Measurements from ENCODE around the gene SQSTM1.

SQSTM1 gene

GRCh38 chr5:179814090-179814489 lies 6.6 kb upstream of the SQSTM1 start:
- Histone ChIP-seq H3K9me3 (ENCODE audit: insufficient read depth, low read depth, low read length) (no peaks in the 10 kb centered on the region), H3K4me1 (ENCODE audit: insufficient read depth, low read length) (peaks cover 6% of the 10 kb centered on the region), H3K27ac (ENCODE audit: low read length) (no peak overlapping the region), H3K9ac (ENCODE audit: low read depth, low read length) (no peak overlapping the region), H3K4me3 (ENCODE audit: low read length) (no peak overlapping the region), H3K27me3 (ENCODE audit: insufficient read depth, low read length) (peaks cover 31% of the 10 kb centered on the region; the same call in 1 of the 2 replicates), H3K36me3 (ENCODE audit: insufficient read depth, low read depth, low read length) (peaks cover 14% of the 10 kb centered on the region; the same call in 1 of the 2 replicates)

DNA sequence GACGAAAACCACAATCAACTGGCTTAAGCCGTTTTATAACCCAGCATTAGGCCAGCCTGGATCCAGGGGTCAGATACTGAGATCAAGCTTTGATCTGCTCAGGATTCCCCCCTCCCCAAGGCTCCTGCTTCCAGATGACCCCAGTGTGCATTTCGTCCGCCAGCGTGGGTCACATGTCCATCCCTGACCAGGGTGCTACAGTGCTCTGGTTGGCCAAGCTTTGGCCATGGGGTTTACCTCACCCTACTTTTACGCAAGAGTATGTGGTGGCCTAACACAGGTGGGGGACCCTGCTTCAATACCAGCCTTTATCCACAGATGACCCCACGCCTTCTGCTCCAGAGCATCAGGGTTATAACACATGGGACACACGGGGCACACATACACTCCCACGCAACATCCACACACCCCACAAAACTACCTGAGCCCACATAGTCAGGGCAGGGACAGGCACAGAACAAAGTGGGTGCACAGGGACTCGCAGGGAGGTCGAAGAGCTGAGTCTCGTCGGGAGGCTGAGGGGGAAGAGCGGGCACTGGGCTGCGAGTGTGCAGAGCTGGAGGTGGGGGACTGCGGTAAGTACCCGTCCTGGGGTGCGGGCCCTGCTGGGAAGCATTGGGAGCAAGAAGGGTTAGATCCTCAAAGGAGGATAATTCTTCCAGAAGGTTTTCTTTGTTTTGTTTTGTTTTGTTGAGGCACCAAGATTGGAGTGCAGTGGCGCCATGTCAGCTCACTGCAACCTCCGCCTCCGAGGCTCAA lies 5.0 kb upstream of the SQSTM1 start:
- Histone ChIP-seq H3K36me3 (ENCODE audit: insufficient read depth, low read depth, low read length) (peaks cover 14% of the 10 kb centered on the region; the same call in 1 of the 2 replicates), H3K27ac (ENCODE audit: low read length) (no peak overlapping the region), H3K4me1 (ENCODE audit: insufficient read depth, low read length) (peaks cover 17% of the 10 kb centered on the region), H3K4me3 (ENCODE audit: low read length) (no peak overlapping the region), H3K9ac (ENCODE audit: low read depth, low read length) (no peak overlapping the region), H3K9me3 (ENCODE audit: insufficient read depth, low read depth, low read length) (no peaks in the 10 kb centered on the region), H3K27me3 (ENCODE audit: insufficient read depth, low read length) (peaks cover 37% of the 10 kb centered on the region; the same call in 1 of the 2 replicates)

DNA sequence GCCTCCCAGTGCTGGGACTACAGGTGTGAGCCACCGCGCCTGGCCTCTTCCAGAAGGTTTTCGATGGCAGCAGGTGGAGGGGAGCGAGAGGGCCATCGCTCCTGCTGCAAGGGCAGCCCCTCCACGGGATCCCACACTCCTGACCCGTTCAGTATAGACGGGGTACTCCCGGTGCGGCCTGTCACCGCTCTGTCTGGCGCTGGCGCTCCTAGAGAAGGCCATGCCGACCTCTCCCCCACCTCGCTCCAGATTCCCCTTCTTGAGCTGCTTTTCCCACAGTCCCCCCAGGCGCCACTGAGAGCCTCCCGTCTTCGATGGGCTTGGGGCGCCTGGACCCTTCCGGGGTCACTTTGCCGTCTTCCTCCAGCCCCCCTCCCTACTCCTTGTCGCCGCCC lies 4.3 kb upstream of the SQSTM1 start:
- Histone ChIP-seq H3K9ac (ENCODE audit: low read depth, low read length) (no peak overlapping the region; the same call in 1 of the 2 replicates), H3K4me3 (ENCODE audit: low read length) (peak overlapping the region; percentile 56), H3K27me3 (ENCODE audit: insufficient read depth, low read length) (peaks cover 37% of the 10 kb centered on the region; the same call in 1 of the 2 replicates), H3K36me3 (ENCODE audit: insufficient read depth, low read depth, low read length) (peaks cover 14% of the 10 kb centered on the region; the same call in 1 of the 2 replicates), H3K27ac (ENCODE audit: low read length) (no peak overlapping the region), H3K9me3 (ENCODE audit: insufficient read depth, low read depth, low read length) (no peaks in the 10 kb centered on the region), H3K4me1 (ENCODE audit: insufficient read depth, low read length) (peaks cover 17% of the 10 kb centered on the region)

DNA sequence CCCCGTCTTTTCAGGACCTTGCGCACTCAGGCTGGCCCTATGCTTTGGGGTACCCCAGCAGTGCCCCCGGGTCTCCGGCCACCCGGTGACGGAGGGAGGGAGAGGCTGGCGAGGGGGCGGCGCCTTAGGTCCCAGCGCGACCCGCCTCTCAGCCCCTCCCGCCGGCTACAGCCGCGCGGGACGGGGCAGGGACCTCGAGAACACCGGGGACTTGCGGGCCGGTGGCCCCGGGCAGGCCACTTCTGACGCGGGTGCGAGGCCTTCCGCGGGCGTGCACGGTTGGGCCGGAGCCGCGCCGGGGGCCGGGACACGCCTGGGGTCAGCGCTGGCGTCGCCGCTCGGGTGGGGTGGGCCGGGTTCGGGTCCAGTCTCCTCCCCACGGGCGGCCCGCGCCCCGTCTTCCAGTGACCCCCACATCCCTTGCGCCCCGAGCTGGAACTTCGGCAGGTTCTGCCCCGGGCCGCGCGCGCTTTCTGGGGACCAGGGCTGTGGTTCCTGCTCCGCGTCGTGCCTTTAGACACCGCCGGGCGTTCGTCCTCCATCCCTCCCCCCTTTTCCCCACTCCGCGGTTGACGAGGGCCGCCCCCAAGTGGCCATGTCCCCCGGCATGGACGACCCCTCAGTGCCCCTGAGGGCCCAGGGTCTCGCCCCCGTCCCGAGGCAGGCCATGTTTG lies 3.8 kb upstream of the SQSTM1 start:
- Histone ChIP-seq H3K36me3 (ENCODE audit: insufficient read depth, low read depth, low read length) (peaks cover 13% of the 10 kb centered on the region; the same call in 1 of the 2 replicates), H3K4me3 (ENCODE audit: low read length) (peak overlapping the region; percentile 56), H3K9me3 (ENCODE audit: insufficient read depth, low read depth, low read length) (no peaks in the 10 kb centered on the region), H3K27me3 (ENCODE audit: insufficient read depth, low read length) (peaks cover 37% of the 10 kb centered on the region; the same call in 1 of the 2 replicates), H3K27ac (ENCODE audit: low read length) (no peak overlapping the region), H3K9ac (ENCODE audit: low read depth, low read length) (no peak overlapping the region; the same call in 1 of the 2 replicates), H3K4me1 (ENCODE audit: insufficient read depth, low read length) (peaks cover 18% of the 10 kb centered on the region)

DNA sequence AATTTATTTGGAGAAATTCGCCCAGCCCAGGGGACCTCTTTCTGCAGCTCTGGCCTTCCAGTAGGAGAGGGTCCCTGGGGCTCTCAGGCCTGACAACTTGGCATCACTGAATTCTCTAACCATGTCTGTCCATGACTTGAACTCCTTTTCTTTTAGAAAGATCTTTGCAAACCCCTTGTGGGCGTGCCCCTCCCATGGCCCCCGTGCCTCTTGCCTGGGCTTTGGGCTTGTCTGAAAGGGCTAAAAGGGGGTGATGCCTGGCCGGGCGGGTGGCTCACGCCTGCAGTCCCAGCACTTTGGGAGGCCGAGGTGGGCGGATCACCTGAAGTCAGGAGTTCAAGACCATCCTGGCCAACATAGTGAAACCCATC lies 3.2 kb upstream of the SQSTM1 start:
- H3K4me1 ChIP-seq (ENCODE audit: insufficient read depth, low read length) = peaks cover 23% of the 10 kb centered on the region
- H3K9ac ChIP-seq (ENCODE audit: low read depth, low read length) = no peak overlapping the region; the same call in 1 of the 2 replicates
- H3K36me3 ChIP-seq (ENCODE audit: insufficient read depth, low read depth, low read length) = peaks cover 8% of the 10 kb centered on the region; the same call in 1 of the 2 replicates
- H3K4me3 ChIP-seq (ENCODE audit: low read length) = peak overlapping the region; percentile 56; the same call in 1 of the 2 replicates
- no peak overlapping the region for H3K27ac ChIP-seq (ENCODE audit: low read length)
- peaks cover 37% of the 10 kb centered on the region; the same call in 1 of the 2 replicates for H3K27me3 ChIP-seq (ENCODE audit: insufficient read depth, low read length)
- H3K9me3 ChIP-seq (ENCODE audit: insufficient read depth, low read depth, low read length) = no peaks in the 10 kb centered on the region

- H3K4me1 ChIP-seq (ENCODE audit: insufficient read depth, low read length) = peaks cover 27% of the 10 kb centered on the region
- peak overlapping the region; percentile 54; the same call in 1 of the 2 replicates for H3K4me3 ChIP-seq (ENCODE audit: low read length)
- H3K9ac ChIP-seq (ENCODE audit: low read depth, low read length) = no peak overlapping the region; the same call in 1 of the 2 replicates
- peaks cover 37% of the 10 kb centered on the region; the same call in 1 of the 2 replicates for H3K27me3 ChIP-seq (ENCODE audit: insufficient read depth, low read length)
- H3K9me3 ChIP-seq (ENCODE audit: insufficient read depth, low read depth, low read length) = no peaks in the 10 kb centered on the region
- H3K27ac ChIP-seq (ENCODE audit: low read length) = no peak overlapping the region
- 0 out of 2 replicates have a peak, but pooled peaks cover 9% of the 10 kb centered on the region for H3K36me3 ChIP-seq (ENCODE audit: insufficient read depth, low read depth, low read length)
These were observed 2.6 kb upstream of the SQSTM1 start for GRCh38 chr5:179817890-179818745.

- no peaks in the 10 kb centered on the region for H3K9me3 ChIP-seq (ENCODE audit: insufficient read depth, low read depth, low read length)
- H3K27me3 ChIP-seq (ENCODE audit: insufficient read depth, low read length) = peaks cover 37% of the 10 kb centered on the region; the same call in 1 of the 2 replicates
- H3K4me3 ChIP-seq (ENCODE audit: low read length) = peak overlapping the region; percentile 54; the same call in 1 of the 2 replicates
- H3K36me3 ChIP-seq (ENCODE audit: insufficient read depth, low read depth, low read length) = peaks cover 11% of the 10 kb centered on the region
- H3K4me1 ChIP-seq (ENCODE audit: insufficient read depth, low read length) = peaks cover 23% of the 10 kb centered on the region
- H3K27ac ChIP-seq (ENCODE audit: low read length) = no peak overlapping the region
- H3K9ac ChIP-seq (ENCODE audit: low read depth, low read length) = peak overlapping the region; percentile 82; the same call in 1 of the 2 replicates
These were observed 1.9 kb upstream of the SQSTM1 start for GRCh38 chr5:179818746-179819295.

GRCh38 chr5:179819296-179820126 lies 1.2 kb upstream of the SQSTM1 start:
- H3K4me3 ChIP-seq (ENCODE audit: low read length) = peak overlapping the region; percentile 85; the same call in 1 of the 2 replicates
- no peak overlapping the region for H3K27ac ChIP-seq (ENCODE audit: low read length)
- H3K4me1 ChIP-seq (ENCODE audit: insufficient read depth, low read length) = peaks cover 21% of the 10 kb centered on the region
- peaks cover 18% of the 10 kb centered on the region for H3K36me3 ChIP-seq (ENCODE audit: insufficient read depth, low read depth, low read length)
- peaks cover 37% of the 10 kb centered on the region; the same call in 1 of the 2 replicates for H3K27me3 ChIP-seq (ENCODE audit: insufficient read depth, low read length)
- H3K9me3 ChIP-seq (ENCODE audit: insufficient read depth, low read depth, low read length) = no peaks in the 10 kb centered on the region
- H3K9ac ChIP-seq (ENCODE audit: low read depth, low read length) = peak overlapping the region; percentile 82; the same call in 1 of the 2 replicates

- peak overlapping the region; percentile 82; the same call in 1 of the 2 replicates for H3K9ac ChIP-seq (ENCODE audit: low read depth, low read length)
- H3K9me3 ChIP-seq (ENCODE audit: insufficient read depth, low read depth, low read length) = no peaks in the 10 kb centered on the region
- H3K4me3 ChIP-seq (ENCODE audit: low read length) = peak overlapping the region; percentile 85; the same call in 1 of the 2 replicates
- H3K27ac ChIP-seq (ENCODE audit: low read length) = peak overlapping the region; percentile 3
- H3K27me3 ChIP-seq (ENCODE audit: insufficient read depth, low read length) = peaks cover 37% of the 10 kb centered on the region; the same call in 1 of the 2 replicates
- peaks cover 23% of the 10 kb centered on the region for H3K36me3 ChIP-seq (ENCODE audit: insufficient read depth, low read depth, low read length)
- H3K4me1 ChIP-seq (ENCODE audit: insufficient read depth, low read length) = peaks cover 21% of the 10 kb centered on the region
These were observed 600 bp upstream of the SQSTM1 start for GRCh38 chr5:179820127-179820482.

- Histone ChIP-seq H3K36me3 (ENCODE audit: insufficient read depth, low read depth, low read length) (peaks cover 37% of the 10 kb centered on the region), H3K4me1 (ENCODE audit: insufficient read depth, low read length) (peaks cover 21% of the 10 kb centered on the region), H3K9me3 (ENCODE audit: insufficient read depth, low read depth, low read length) (no peaks in the 10 kb centered on the region), H3K9ac (ENCODE audit: low read depth, low read length) (peak overlapping the region; percentile 82), H3K27me3 (ENCODE audit: insufficient read depth, low read length) (peaks cover 24% of the 10 kb centered on the region; the same call in 1 of the 2 replicates), H3K4me3 (ENCODE audit: low read length) (peak overlapping the region; percentile 85), H3K27ac (ENCODE audit: low read length) (no peak overlapping the region)
These were observed 773 bp downstream of the SQSTM1 start for GRCh38 chr5:179821298-179822058.
